GM10266 (cell line): Measurements from ENCODE around the gene ADCY4.
A peak's percentile ranks its signal among the peaks of the same experiment; 100 is the strongest.

ENCODE experiments used
- DNase-seq: peaks from one replicate; pipeline ENCODE4 v3.0.0; 2012; ENCODE audit errors: extremely low spot score
- TF ChIP-seq, protein P1 (sequence below): IDR thresholded peaks from 2 replicates; pipeline ENCODE4 v1.5.1; 2012; ENCODE audit warnings: mild to moderate bottlenecking, low read depth; ENCODE audit not compliant: control insufficient read depth, insufficient read depth; ENCODE audit errors: missing control alignments

The ADCY4 gene

GRCh38 chr14:24337824-24338175 lies 2.9 kb upstream of the ADCY4 start:
- no peak for DNase-seq
- TF ChIP-seq, protein P1, sequence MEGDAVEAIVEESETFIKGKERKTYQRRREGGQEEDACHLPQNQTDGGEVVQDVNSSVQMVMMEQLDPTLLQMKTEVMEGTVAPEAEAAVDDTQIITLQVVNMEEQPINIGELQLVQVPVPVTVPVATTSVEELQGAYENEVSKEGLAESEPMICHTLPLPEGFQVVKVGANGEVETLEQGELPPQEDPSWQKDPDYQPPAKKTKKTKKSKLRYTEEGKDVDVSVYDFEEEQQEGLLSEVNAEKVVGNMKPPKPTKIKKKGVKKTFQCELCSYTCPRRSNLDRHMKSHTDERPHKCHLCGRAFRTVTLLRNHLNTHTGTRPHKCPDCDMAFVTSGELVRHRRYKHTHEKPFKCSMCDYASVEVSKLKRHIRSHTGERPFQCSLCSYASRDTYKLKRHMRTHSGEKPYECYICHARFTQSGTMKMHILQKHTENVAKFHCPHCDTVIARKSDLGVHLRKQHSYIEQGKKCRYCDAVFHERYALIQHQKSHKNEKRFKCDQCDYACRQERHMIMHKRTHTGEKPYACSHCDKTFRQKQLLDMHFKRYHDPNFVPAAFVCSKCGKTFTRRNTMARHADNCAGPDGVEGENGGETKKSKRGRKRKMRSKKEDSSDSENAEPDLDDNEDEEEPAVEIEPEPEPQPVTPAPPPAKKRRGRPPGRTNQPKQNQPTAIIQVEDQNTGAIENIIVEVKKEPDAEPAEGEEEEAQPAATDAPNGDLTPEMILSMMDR = no peak

DNA sequence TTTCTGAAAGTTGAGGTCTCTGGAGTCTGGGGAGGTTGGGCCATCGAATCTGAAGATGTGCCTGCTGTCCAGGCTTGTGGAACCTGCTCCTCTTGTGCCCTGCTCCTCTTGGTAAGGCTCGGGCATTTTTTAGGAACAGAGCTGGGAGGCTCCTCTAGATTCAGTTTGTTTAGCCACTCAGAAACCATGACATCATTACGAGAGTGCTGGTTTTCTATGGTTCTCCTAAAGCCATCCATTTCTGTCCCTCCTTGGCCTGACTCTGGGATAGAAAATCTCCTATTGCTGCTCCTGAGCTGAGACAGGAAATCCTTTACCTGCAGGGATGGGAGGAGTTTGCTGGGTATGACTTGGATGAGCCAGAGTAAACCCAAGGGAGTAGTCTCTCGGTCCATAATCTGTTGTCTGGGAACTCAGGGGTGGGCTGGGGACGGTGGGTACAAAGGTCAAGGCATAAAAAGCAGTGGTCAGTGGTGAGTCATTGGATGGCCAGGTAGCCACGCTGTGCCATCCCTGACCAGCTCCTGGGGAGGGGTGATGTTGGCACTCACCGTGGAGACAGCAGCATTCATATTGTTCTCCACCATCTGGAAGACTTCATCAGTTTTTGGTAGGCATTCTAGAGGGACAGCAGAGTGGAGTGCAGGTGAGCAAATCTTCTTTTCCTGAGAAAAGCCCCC lies 2.4 kb upstream of the ADCY4 start:
- peak; percentile 4 for DNase-seq
- TF ChIP-seq, protein P1 = no peak

- TF ChIP-seq, protein P1 = no peak
- DNase-seq = peak; percentile 12
Measured at GRCh38 chr14:24335461-24336171, 745 bp upstream of the ADCY4 start.

- TF ChIP-seq, protein P1 = peak; percentile 75
- DNase-seq = peak; percentile 92
Measured at GRCh38 chr14:24332268-24332993, 2.4 kb downstream of the ADCY4 start.

DNA sequence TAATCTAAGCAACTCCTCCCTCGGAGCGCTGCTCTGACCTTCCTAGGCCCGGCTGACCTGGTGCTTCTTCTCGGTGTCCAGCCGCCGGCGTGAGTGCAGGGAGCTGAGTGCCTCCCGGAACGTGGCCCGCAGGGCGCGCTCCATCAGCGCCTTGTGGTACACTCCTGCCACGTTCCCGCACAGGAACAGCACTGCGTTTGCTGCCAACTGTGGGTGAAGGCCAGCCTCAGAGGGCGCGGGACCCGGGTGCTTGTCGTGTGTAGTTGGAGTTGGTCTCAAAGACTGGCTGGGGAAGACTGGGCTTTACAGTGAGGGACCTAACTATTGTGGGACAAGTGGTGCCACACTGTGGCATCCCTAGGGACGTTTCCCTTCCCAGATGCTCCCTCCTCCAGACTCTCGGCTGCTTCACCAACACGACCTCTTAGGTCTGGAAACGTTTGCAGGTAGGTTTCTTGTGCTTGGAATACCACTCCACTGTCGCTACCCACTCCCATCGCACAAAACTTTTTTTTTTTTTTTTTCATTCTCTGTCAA lies 3.1 kb downstream of the ADCY4 start:
- TF ChIP-seq, protein P1 = no peak

GRCh38 chr14:24330973-24331674 lies 3.7 kb downstream of the ADCY4 start:
- DNase-seq = no peak
- TF ChIP-seq, protein P1 = no peak

More for the DNA sequence above, 3.1 kb downstream of the ADCY4 start:
- DNase-seq = no peak
